Nephron (organoid): Measurements from ENCODE around the gene DHRS1.

Experiments used
- H3K27ac Mint-ChIP-seq, 3 experiments: 2 replicates each; pipeline ENCODE4 v1.8.0; 2020; ENCODE audit warnings: mixed read lengths in 3 of 3, mild to moderate bottlenecking in 2 of 3, moderate library complexity in 1 of 3
- H3K27me3 Mint-ChIP-seq: 2 replicates; pipeline ENCODE4 v1.8.0; 2021; ENCODE audit warnings: low read depth, mild to moderate bottlenecking, moderate library complexity, mixed read lengths
- H3K36me3 Mint-ChIP-seq: 2 replicates; pipeline ENCODE4 v1.8.0; 2020; ENCODE audit warnings: low read depth, mixed read lengths
- H3K4me1 Mint-ChIP-seq: 2 replicates; pipeline ENCODE4 v1.8.0; 2020; ENCODE audit warnings: mixed read lengths
- H3K4me3 Mint-ChIP-seq, 3 experiments: 2 replicates each; pipeline ENCODE4 v1.8.0; 2020; ENCODE audit warnings: mild to moderate bottlenecking in 3 of 3, mixed read lengths in 3 of 3, moderate library complexity in 2 of 3
- H3K9me3 Mint-ChIP-seq: 2 replicates; pipeline ENCODE4 v1.8.0; 2020; ENCODE audit warnings: mixed read lengths
- CTCF ChIP-seq, 3 experiments: fragments of 200-600 bp; sonication (generic); IDR thresholded peaks; one replicate each; pipeline ENCODE4 v1.5.0; 2021; ENCODE audit warnings: antibody characterized with exemption in 3 of 3; ENCODE audit not compliant: unreplicated experiment in 3 of 3

DHRS1 gene

GRCh38 chr14:24273422-24273998 lies 26.1 kb downstream of the DHRS1 start:
- peak in 1 of 3 experiments; percentile 16 for TF ChIP-seq CTCF (IDR thresholded peaks at IDR 0.05; ENCODE audit: unreplicated experiment in 3 of 3)
- Mint-ChIP-seq H3K27ac (peak overlapping the region in 2 of 3 experiments; percentile 8 to 33), H3K4me3 (peak overlapping the region; percentile 68 to 82 (median 78)), H3K36me3 (no peaks in the 10 kb centered on the region), H3K9me3 (no peaks in the 10 kb centered on the region), H3K4me1 (peaks cover 14% of the 10 kb centered on the region), H3K27me3 (no peaks in the 10 kb centered on the region)

GRCh38 chr14:24272467-24272866 lies 27.1 kb downstream of the DHRS1 start:
- Mint-ChIP-seq H3K9me3 (no peaks in the 10 kb centered on the region), H3K27me3 (no peaks in the 10 kb centered on the region), H3K4me1 (peaks cover 14% of the 10 kb centered on the region), H3K36me3 (no peaks in the 10 kb centered on the region), H3K27ac (peak overlapping the region; percentile 46 to 88 (median 78)), H3K4me3 (peak overlapping the region; percentile 90 to 92 (median 91))
- no peak for TF ChIP-seq CTCF (IDR thresholded peaks at IDR 0.05; ENCODE audit: unreplicated experiment in 3 of 3)

- Mint-ChIP-seq H3K4me3 (peak overlapping the region; percentile 90 to 92 (median 91)), H3K27ac (peak overlapping the region; percentile 46 to 88 (median 78)), H3K4me1 (peaks cover 14% of the 10 kb centered on the region), H3K9me3 (no peaks in the 10 kb centered on the region), H3K27me3 (no peaks in the 10 kb centered on the region), H3K36me3 (peaks cover 5% of the 10 kb centered on the region)
- no peak for TF ChIP-seq CTCF (IDR thresholded peaks at IDR 0.05; ENCODE audit: unreplicated experiment in 3 of 3)
These were observed 27.7 kb downstream of the DHRS1 start for GRCh38 chr14:24271834-24272263.

- peak within 1 kb of the TSS; percentile 46 to 97 (median 97) for H3K27ac Mint-ChIP-seq
- peaks cover 14% of the 10 kb centered on the region for H3K4me1 Mint-ChIP-seq
- H3K36me3 Mint-ChIP-seq: peaks cover 5% of the 10 kb centered on the region
- no peaks in the 10 kb centered on the region for H3K27me3 Mint-ChIP-seq
- H3K4me3 Mint-ChIP-seq: peak within 1 kb of the TSS; percentile 90 to 96 (median 95)
- H3K9me3 Mint-ChIP-seq: no peaks in the 10 kb centered on the region
- peak; percentile 70 to 75 (median 71) for TF ChIP-seq CTCF (IDR thresholded peaks at IDR 0.05; ENCODE audit: unreplicated experiment in 3 of 3)
These were observed 28.3 kb downstream of the DHRS1 start, which contains the start of gene RABGGTA for GRCh38 chr14:24271134-24271833. Gene RABGGTA, minus strand, starts transcription at chr14:24271597. Its CDS starts 482 bp downstream, at chr14:24271115.

GRCh38 chr14:24270537-24271133 lies 28.9 kb downstream of the DHRS1 start:
- Mint-ChIP-seq H3K36me3 (peaks cover 5% of the 10 kb centered on the region), H3K9me3 (no peaks in the 10 kb centered on the region), H3K27me3 (no peaks in the 10 kb centered on the region), H3K4me1 (peaks cover 14% of the 10 kb centered on the region), H3K27ac (peak overlapping the region; percentile 46 to 97 (median 97)), H3K4me3 (peak overlapping the region; percentile 90 to 96 (median 95))
- no peak for TF ChIP-seq CTCF (IDR thresholded peaks at IDR 0.05; ENCODE audit: unreplicated experiment in 3 of 3)
